ENCODE measurements around the gene CALD1. TPM values are rescaled to one million over a fixed set of nuclear protein-coding genes. Genes with fewer than 3 reads are reported as not detected.

The CALD1 gene
- total RNA-seq, 2 donors from 2014 or later: 1,459 to 1,514 TPM

DNA sequence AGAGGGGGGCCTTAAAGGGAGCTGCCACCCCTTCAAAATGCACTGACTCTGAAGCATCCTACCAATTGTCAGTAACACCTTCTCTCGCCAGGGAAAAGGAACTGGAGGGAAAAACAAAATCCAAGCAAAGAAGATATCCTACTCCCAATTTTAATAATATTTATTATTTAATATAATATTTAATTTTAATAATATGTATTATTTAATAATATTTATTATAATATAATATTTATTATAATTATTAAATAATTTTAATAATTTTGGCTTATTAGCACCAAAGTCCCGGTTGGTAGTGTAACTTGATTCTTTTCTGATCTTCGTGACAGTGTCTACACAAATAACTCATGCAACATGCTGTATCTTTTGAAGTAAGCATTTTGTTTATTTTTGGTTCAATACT is 148.3 kb downstream of the CALD1 start:
- DNase-seq (ENCODE audit: low spot score): no peak
- intact Hi-C loops (cut with DNase I): no loop called here

GRCh38 chr7:134928554-134928953 is 149.1 kb downstream of the CALD1 start:
- intact Hi-C loops (cut with DNase I): no loop called here
- no peak for DNase-seq (ENCODE audit: low spot score)

GRCh38 chr7:134931487-134931886 is 152.1 kb downstream of the CALD1 start:
- intact Hi-C loops (cut with DNase I): loop anchor here in 1 of 2 donors (10.0 kb wide), 1 partner anchor 147 kb away; no protein-coding TSS in a partner anchor
- no peak for DNase-seq (ENCODE audit: low spot score)

DNA sequence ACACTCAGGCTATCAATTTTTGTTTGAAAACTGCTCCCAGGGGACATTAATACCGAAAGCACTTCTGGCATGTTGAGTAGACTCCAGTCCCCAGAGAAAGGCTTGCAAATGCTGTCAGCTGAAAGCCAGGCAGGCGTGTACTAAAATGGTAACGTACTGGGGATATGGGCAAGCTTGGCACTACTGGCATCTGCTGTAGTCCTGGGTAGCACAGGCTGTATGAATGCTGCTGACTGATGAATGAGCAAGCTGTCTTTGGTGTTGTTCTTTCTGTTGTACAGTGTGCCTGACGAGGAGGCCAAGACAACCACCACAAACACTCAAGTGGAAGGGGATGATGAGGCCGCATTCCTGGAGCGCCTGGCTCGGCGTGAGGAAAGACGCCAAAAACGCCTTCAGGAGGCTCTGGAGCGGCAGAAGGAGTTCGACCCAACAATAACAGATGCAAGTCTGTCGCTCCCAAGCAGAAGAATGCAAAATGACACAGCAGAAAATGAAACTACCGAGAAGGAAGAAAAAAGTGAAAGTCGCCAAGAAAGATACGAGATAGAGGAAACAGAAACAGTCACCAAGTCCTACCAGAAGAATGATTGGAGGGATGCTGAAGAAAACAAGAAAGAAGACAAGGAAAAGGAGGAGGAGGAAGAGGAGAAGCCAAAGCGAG is 153.4 kb downstream of the CALD1 start:
- peak; percentile 93 for DNase-seq (ENCODE audit: low spot score)
- intact Hi-C loops (cut with DNase I): loop anchor here in 1 of 2 donors (10.0 kb wide), 1 partner anchor 148 kb away; no protein-coding TSS in a partner anchor

DNA sequence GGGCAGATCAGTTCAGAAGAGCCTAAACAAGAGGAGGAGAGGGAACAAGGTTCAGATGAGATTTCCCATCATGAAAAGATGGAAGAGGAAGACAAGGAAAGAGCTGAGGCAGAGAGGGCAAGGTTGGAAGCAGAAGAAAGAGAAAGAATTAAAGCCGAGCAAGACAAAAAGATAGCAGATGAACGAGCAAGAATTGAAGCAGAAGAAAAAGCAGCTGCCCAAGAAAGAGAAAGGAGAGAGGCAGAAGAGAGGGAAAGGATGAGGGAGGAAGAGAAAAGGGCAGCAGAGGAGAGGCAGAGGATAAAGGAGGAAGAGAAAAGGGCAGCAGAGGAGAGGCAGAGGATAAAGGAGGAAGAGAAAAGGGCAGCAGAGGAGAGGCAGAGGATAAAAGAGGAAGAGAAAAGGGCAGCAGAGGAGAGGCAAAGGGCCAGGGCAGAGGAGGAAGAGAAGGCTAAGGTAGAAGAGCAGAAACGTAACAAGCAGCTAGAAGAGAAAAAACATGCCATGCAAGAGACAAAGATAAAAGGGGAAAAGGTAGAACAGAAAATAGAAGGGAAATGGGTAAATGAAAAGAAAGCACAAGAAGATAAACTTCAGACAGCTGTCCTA is 154.1 kb downstream of the CALD1 start:
- intact Hi-C loops (cut with DNase I): loop anchor here in 1 of 2 donors (10.0 kb wide), 1 partner anchor 149 kb away; no protein-coding TSS in a partner anchor

DNA sequence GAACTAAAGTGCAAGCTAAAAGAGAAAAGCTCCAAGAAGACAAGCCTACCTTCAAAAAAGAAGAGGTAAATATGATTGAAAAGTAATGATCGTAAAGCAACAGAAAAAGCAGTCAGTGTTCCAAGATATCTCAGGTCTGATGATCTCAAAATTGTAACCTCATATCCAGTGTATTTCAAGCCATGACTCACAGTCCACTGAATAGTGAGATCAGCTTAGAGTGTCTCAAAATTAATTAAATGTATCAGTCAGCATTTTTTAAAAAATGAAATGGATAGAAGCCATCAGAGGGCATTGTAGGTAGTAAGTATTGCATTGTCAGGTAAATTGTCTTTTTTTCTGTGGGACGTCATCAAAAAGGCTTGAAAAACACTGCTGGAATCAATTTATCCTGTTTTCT is 156.3 kb downstream of the CALD1 start:
- DNase-seq (ENCODE audit: low spot score): no peak
- intact Hi-C loops (cut with DNase I): loop anchor here in 1 of 2 donors (10.0 kb wide), 1 partner anchor 151 kb away; no protein-coding TSS in a partner anchor

More for the DNA sequence above, 154.1 kb downstream of the CALD1 start:
- DNase-seq (ENCODE audit: low spot score): no peak

DNA sequence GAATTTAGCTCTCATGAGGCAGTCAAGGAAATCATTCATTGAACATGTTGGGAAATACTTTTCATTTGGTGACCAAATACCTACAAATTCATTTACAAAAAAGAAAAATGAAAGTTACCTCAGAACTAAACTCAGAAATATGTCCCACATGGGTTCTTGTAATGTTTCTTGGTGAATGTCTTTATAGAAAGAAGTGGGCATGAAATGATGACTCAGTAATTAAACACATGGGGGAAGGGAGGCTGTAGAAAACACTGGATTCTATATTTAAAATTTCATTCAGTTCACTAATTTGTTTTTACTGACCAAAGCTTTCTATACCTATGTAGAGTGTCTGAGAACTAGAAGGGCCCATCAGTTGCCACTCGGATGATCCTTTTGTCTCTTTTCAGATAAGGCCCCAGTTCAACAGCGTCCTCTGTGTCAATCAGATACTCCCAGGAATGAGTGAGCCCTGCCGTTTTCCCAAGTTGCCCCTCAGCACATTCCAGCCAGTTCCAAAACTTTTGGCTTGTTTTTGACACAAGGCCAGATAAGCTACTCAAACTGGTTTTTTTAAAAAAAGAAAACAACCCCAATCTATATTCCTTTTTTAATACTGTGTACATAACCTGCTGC is 157.6 kb downstream of the CALD1 start:
- intact Hi-C loops (cut with DNase I): loop anchor here in 1 of 2 donors (10.0 kb wide), 1 partner anchor 152 kb away; no protein-coding TSS in a partner anchor
- no peak for DNase-seq (ENCODE audit: low spot score)

- intact Hi-C loops (cut with DNase I): loop anchor here in 1 of 2 donors (10.0 kb wide), 1 partner anchor 153 kb away; no protein-coding TSS in a partner anchor
- DNase-seq (ENCODE audit: low spot score): no peak
Observed at GRCh38 chr7:134938141-134938540, 158.7 kb downstream of the CALD1 start.

GRCh38 chr7:134939136-134939535 is 159.7 kb downstream of the CALD1 start:
- DNase-seq (ENCODE audit: low spot score): no peak
- intact Hi-C loops (cut with DNase I): loop anchor here in 1 of 2 donors (10.0 kb wide), 1 partner anchor 154 kb away; no protein-coding TSS in a partner anchor

DNA sequence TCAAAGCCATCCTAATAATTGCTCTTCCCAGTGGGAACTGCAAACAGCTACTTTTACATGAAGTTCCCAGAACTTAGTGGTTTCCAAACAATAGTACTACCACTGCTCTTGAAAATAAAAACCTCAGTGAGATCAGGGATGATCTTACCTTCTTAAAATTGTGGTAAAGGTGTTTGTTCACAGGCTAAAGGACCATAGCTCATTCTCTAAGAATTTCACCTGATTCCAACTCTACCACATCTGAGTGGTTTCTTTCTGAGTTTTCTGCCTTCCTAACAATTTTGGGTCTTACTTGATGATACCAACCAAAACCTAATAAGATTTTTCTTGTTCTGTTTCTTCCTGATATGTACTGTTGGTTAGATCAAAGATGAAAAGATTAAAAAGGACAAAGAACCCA is 161.3 kb downstream of the CALD1 start:
- no peak for DNase-seq (ENCODE audit: low spot score)
- intact Hi-C loops (cut with DNase I): no loop called here

DNA sequence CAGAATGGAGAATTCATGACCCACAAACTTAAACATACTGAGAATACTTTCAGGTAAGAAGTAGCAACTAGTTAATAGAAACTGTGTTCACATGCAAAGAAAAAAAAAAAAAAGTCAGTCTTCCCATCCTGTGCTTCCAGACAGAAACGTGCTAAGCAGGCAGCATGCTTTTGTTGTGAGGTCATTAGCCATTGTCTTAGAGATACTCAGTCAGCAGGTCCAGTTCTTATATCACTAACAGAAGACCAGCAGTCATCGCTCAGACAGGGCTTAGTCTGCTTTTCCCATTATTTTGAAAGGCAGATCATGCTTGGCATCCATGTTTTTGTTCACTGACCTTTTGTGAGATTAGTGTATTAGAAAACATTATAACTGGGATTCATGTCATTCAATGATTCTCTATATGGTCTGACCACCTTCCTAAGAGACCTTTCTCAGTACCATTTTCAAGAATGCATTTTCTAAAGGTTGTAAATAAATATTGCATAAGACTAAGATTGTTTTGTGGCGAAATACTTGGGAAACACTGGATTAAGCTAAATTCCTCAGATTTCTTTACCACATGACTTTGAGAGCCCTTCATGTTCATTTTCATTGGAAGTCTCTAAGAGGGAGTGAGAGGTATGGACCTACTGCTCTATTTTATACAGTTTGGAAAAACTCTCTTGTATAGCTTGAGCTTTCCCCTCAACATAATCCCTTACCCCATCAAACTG is 161.9 kb downstream of the CALD1 start:
- intact Hi-C loops (cut with DNase I): no loop called here
- DNase-seq (ENCODE audit: low spot score): no peak

GRCh38 chr7:134941952-134942351 is 162.5 kb downstream of the CALD1 start:
- no peak for DNase-seq (ENCODE audit: low spot score)
- intact Hi-C loops (cut with DNase I): no loop called here

- intact Hi-C loops (cut with DNase I): no loop called here
- DNase-seq (ENCODE audit: low spot score): no peak
Observed at GRCh38 chr7:134942690-134943466, 163.4 kb downstream of the CALD1 start.

- intact Hi-C loops (cut with DNase I): no loop called here
- no peak for DNase-seq (ENCODE audit: low spot score)
Observed at GRCh38 chr7:134943785-134944400, 164.5 kb downstream of the CALD1 start.

GRCh38 chr7:134945691-134946090 is 166.3 kb downstream of the CALD1 start:
- DNase-seq (ENCODE audit: low spot score): no peak
- intact Hi-C loops (cut with DNase I): no loop called here

- intact Hi-C loops (cut with DNase I): no loop called here
- no peak for DNase-seq (ENCODE audit: low spot score)
Observed at GRCh38 chr7:134946260-134946659, 166.8 kb downstream of the CALD1 start.

DNA sequence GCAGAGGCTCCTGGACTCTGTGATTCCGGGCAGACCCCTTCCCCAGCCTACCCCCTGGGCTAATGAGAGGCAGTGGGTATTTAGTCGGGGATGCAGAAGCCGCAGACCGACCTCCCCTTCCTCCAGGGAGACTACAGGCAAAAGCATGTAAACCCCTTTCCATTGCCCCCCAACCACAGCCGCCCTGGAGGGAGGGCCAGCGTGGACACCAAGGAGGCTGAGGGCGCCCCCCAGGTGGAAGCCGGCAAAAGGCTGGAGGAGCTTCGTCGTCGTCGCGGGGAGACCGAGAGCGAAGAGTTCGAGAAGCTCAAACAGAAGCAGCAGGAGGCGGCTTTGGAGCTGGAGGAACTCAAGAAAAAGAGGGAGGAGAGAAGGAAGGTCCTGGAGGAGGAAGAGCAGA is 167.9 kb downstream of the CALD1 start:
- DNase-seq (ENCODE audit: low spot score): no peak
- intact Hi-C loops (cut with DNase I): no loop called here

- DNase-seq (ENCODE audit: low spot score): no peak
- intact Hi-C loops (cut with DNase I): no loop called here
Observed at GRCh38 chr7:134947831-134948230, 168.4 kb downstream of the CALD1 start.

Measured in posterior vena cava (tissue), 2 donors.